Mononuclear cell (primary cell): Measurements from ENCODE around the gene TRAF1. TPM values are rescaled to one million over a fixed set of nuclear protein-coding genes. Genes with fewer than 3 reads are reported as not detected.

Experiments
- H3K27me3 ChIP-seq: 2 replicates; pipeline ENCODE4 v1.6.0; 2011; ENCODE audit warnings: low read length, control low read depth; ENCODE audit not compliant: insufficient read depth
- H3K4me1 ChIP-seq: 2 replicates; pipeline ENCODE4 v1.5.1; 2011; ENCODE audit warnings: mild to moderate bottlenecking, low read length, control low read depth; ENCODE audit not compliant: insufficient read depth
- H3K4me3 ChIP-seq: 2 replicates; pipeline ENCODE4 v1.5.1; 2011; ENCODE audit warnings: mild to moderate bottlenecking, low read length, moderate library complexity
- H3K9me3 ChIP-seq: 2 replicates; pipeline ENCODE4 v1.5.1; 2011; ENCODE audit warnings: low read depth, mild to moderate bottlenecking, control low read depth, low read length
- total RNA-seq: library from RNA; depleted of rRNA; stranded (reverse); fragments of >200 nt; gene quantifications from one replicate; pipeline ENCODE4 v1.2.3, GENCODE V29; 2012

Gene TRAF1
- total RNA-seq, 1 donor: 88.8 TPM

GRCh38 chr9:120948824-120949223, 22.2 kb upstream of the TRAF1 start:
- H3K4me1 ChIP-seq: peaks cover 19% of the 10 kb centered on the region
- no peaks in the 10 kb centered on the region for H3K27me3 ChIP-seq
- no peaks in the 10 kb centered on the region for H3K9me3 ChIP-seq
- H3K4me3 ChIP-seq: no peak overlapping the region

- Histone ChIP-seq H3K27me3 (no peaks in the 10 kb centered on the region), H3K4me1 (peaks cover 21% of the 10 kb centered on the region), H3K4me3 (no peak overlapping the region), H3K9me3 (no peaks in the 10 kb centered on the region)
These were observed 20.6 kb upstream of the TRAF1 start for GRCh38 chr9:120947222-120947621.

GRCh38 chr9:120946259-120946658, 19.7 kb upstream of the TRAF1 start:
- Histone ChIP-seq H3K27me3 (no peaks in the 10 kb centered on the region), H3K4me3 (no peak overlapping the region), H3K4me1 (peaks cover 21% of the 10 kb centered on the region), H3K9me3 (no peaks in the 10 kb centered on the region)

GRCh38 chr9:120944948-120945347, 18.4 kb upstream of the TRAF1 start:
- Histone ChIP-seq H3K4me1 (peaks cover 21% of the 10 kb centered on the region), H3K9me3 (no peaks in the 10 kb centered on the region), H3K27me3 (no peaks in the 10 kb centered on the region), H3K4me3 (no peak overlapping the region)

- H3K9me3 ChIP-seq: no peaks in the 10 kb centered on the region
- H3K4me3 ChIP-seq: no peak overlapping the region
- no peaks in the 10 kb centered on the region for H3K27me3 ChIP-seq
- peaks cover 21% of the 10 kb centered on the region for H3K4me1 ChIP-seq
These were observed 17.8 kb upstream of the TRAF1 start for GRCh38 chr9:120944434-120944843.

GRCh38 chr9:120942186-120943001, 15.8 kb upstream of the TRAF1 start:
- no peaks in the 10 kb centered on the region for H3K9me3 ChIP-seq
- peaks cover 21% of the 10 kb centered on the region for H3K4me1 ChIP-seq
- H3K27me3 ChIP-seq: no peaks in the 10 kb centered on the region
- no peak overlapping the region for H3K4me3 ChIP-seq

GRCh38 chr9:120941046-120941770, 14.6 kb upstream of the TRAF1 start:
- Histone ChIP-seq H3K4me1 (peaks cover 29% of the 10 kb centered on the region), H3K4me3 (no peak overlapping the region), H3K9me3 (no peaks in the 10 kb centered on the region)

GRCh38 chr9:120940573-120940972, 14.0 kb upstream of the TRAF1 start:
- Histone ChIP-seq H3K4me1 (peaks cover 29% of the 10 kb centered on the region), H3K9me3 (no peaks in the 10 kb centered on the region), H3K27me3 (no peaks in the 10 kb centered on the region), H3K4me3 (no peak overlapping the region)

More at GRCh38 chr9:120941046-120941770, 14.6 kb upstream of the TRAF1 start:
- H3K27me3 ChIP-seq: no peaks in the 10 kb centered on the region

- Histone ChIP-seq H3K4me3 (no peak overlapping the region), H3K4me1 (peaks cover 38% of the 10 kb centered on the region), H3K9me3 (no peaks in the 10 kb centered on the region), H3K27me3 (no peaks in the 10 kb centered on the region)
These were observed 12.3 kb upstream of the TRAF1 start for GRCh38 chr9:120938851-120939250.

- Histone ChIP-seq H3K27me3 (no peaks in the 10 kb centered on the region), H3K4me1 (peaks cover 44% of the 10 kb centered on the region), H3K4me3 (no peak overlapping the region), H3K9me3 (no peaks in the 10 kb centered on the region)
These were observed 11.0 kb upstream of the TRAF1 start for GRCh38 chr9:120937596-120937995.

GRCh38 chr9:120937127-120937526, 10.5 kb upstream of the TRAF1 start:
- Histone ChIP-seq H3K4me1 (peaks cover 49% of the 10 kb centered on the region), H3K4me3 (no peak overlapping the region)

GRCh38 chr9:120936764-120937122, 10.1 kb upstream of the TRAF1 start:
- Histone ChIP-seq H3K4me1 (peaks cover 53% of the 10 kb centered on the region), H3K4me3 (no peak overlapping the region), H3K27me3 (no peaks in the 10 kb centered on the region), H3K9me3 (no peaks in the 10 kb centered on the region)

More at GRCh38 chr9:120937127-120937526, 10.5 kb upstream of the TRAF1 start:
- Histone ChIP-seq H3K9me3 (no peaks in the 10 kb centered on the region), H3K27me3 (no peaks in the 10 kb centered on the region)

GRCh38 chr9:120936011-120936763, 9.6 kb upstream of the TRAF1 start:
- Histone ChIP-seq H3K4me1 (peaks cover 58% of the 10 kb centered on the region), H3K27me3 (no peaks in the 10 kb centered on the region), H3K9me3 (no peaks in the 10 kb centered on the region), H3K4me3 (no peak overlapping the region)

- Histone ChIP-seq H3K9me3 (no peaks in the 10 kb centered on the region), H3K27me3 (no peaks in the 10 kb centered on the region), H3K4me1 (peaks cover 66% of the 10 kb centered on the region), H3K4me3 (no peak overlapping the region)
These were observed 8.8 kb upstream of the TRAF1 start for GRCh38 chr9:120935383-120935857.

GRCh38 chr9:120934281-120934680, 7.7 kb upstream of the TRAF1 start:
- no peaks in the 10 kb centered on the region for H3K27me3 ChIP-seq
- H3K4me1 ChIP-seq: peaks cover 77% of the 10 kb centered on the region
- H3K9me3 ChIP-seq: no peaks in the 10 kb centered on the region
- H3K4me3 ChIP-seq: no peak overlapping the region
